WTC11 (cell line): ENCODE data around the gene CDK8. TPM values are rescaled to one million over a fixed set of nuclear protein-coding genes. Genes with fewer than 3 reads are reported as not detected.

Experiments
- ARID4B ChIP-seq: sonication (generic); formaldehyde crosslinking; IDR thresholded peaks from 2 replicates; pipeline ENCODE4 v1.8.0; 2023; ENCODE audit warnings: missing genetic modification reagents, mild to moderate bottlenecking, borderline replicate concordance
- CTCF ChIP-seq: fragments of 200-600 bp; IDR thresholded peaks from 2 replicates; pipeline ENCODE4 v1.8.0; 2022; ENCODE audit warnings: antibody characterized with exemption
- ERG ChIP-seq: fragments of 250-450 bp; sonication (Bioruptor Pico); IDR thresholded peaks from 2 replicates; pipeline ENCODE4 v1.8.0; 2021; ENCODE audit warnings: mild to moderate bottlenecking
- FOXP1 ChIP-seq: sonication (generic); formaldehyde crosslinking; IDR thresholded peaks from 2 replicates; pipeline ENCODE4 v1.8.0; 2022; ENCODE audit warnings: missing genetic modification reagents, mild to moderate bottlenecking, moderate library complexity, borderline replicate concordance
- IRF2 ChIP-seq: sonication (generic); formaldehyde crosslinking; IDR thresholded peaks from 2 replicates; pipeline ENCODE4 v1.8.0; 2022; ENCODE audit warnings: low read depth, missing genetic modification reagents, borderline replicate concordance
- NFE2L1 ChIP-seq: sonication (generic); formaldehyde crosslinking; IDR thresholded peaks from 2 replicates; pipeline ENCODE4 v1.8.1; 2023; ENCODE audit warnings: missing genetic modification reagents
- NR2C2 ChIP-seq: sonication (generic); formaldehyde crosslinking; IDR thresholded peaks from 2 replicates; pipeline ENCODE4 v1.8.0; 2022; ENCODE audit warnings: mild to moderate bottlenecking, missing genetic modification reagents
- OVOL2 ChIP-seq: fragments of 250-450 bp; sonication (Bioruptor Pico); IDR thresholded peaks from 2 replicates; pipeline ENCODE4 v1.9.0; 2021; ENCODE audit warnings: mild to moderate bottlenecking, borderline replicate concordance
- RELA ChIP-seq: sonication (generic); formaldehyde crosslinking; IDR thresholded peaks from 2 replicates; pipeline ENCODE4 v1.8.1; 2022; ENCODE audit warnings: missing genetic modification reagents, mild to moderate bottlenecking, borderline replicate concordance
- SMAD3 ChIP-seq: sonication (generic); formaldehyde crosslinking; IDR thresholded peaks from 2 replicates; pipeline ENCODE4 v1.8.0; 2022; ENCODE audit warnings: missing genetic modification reagents, mild to moderate bottlenecking, borderline replicate concordance
- TCF7 ChIP-seq: sonication (generic); formaldehyde crosslinking; IDR thresholded peaks from 2 replicates; pipeline ENCODE4 v1.8.0; 2022; ENCODE audit warnings: mild to moderate bottlenecking, low read depth, missing genetic modification reagents, moderate library complexity
- TP53 ChIP-seq: sonication (generic); formaldehyde crosslinking; IDR thresholded peaks from 2 replicates; pipeline ENCODE4 v1.8.1; 2023; ENCODE audit warnings: mild to moderate bottlenecking, missing genetic modification reagents
- ZNF121 ChIP-seq: sonication (generic); formaldehyde crosslinking; IDR thresholded peaks from 2 replicates; pipeline ENCODE4 v1.8.0; 2023; ENCODE audit warnings: missing genetic modification reagents
- ZNF263 ChIP-seq: sonication (generic); formaldehyde crosslinking; IDR thresholded peaks from 2 replicates; pipeline ENCODE4 v1.8.1; 2022; ENCODE audit warnings: low read depth, mild to moderate bottlenecking, moderate library complexity, missing genetic modification reagents
- ZNF281 ChIP-seq: sonication (generic); formaldehyde crosslinking; IDR thresholded peaks from 2 replicates; pipeline ENCODE4 v1.8.0; 2023; ENCODE audit warnings: mild to moderate bottlenecking, missing genetic modification reagents
- ZNF317 ChIP-seq: sonication (generic); formaldehyde crosslinking; IDR thresholded peaks from 2 replicates; pipeline ENCODE4 v1.8.1; 2023; ENCODE audit warnings: low read depth, mild to moderate bottlenecking, moderate library complexity, missing genetic modification reagents, borderline replicate concordance
- ZNF416 ChIP-seq: fragments of 250-450 bp; sonication (Bioruptor Pico); IDR thresholded peaks from 2 replicates; pipeline ENCODE4 v1.9.0; 2021; ENCODE audit warnings: mild to moderate bottlenecking, inconsistent platforms
- ZNF425 ChIP-seq: fragments of 250-450 bp; sonication (Bioruptor Pico); conservative IDR thresholded peaks from 2 replicates; pipeline ENCODE4 v1.9.0; 2021; ENCODE audit warnings: mild to moderate bottlenecking
- ZNF512 ChIP-seq: sonication (generic); formaldehyde crosslinking; IDR thresholded peaks from 2 replicates; pipeline ENCODE4 v1.8.1; 2022; ENCODE audit warnings: missing genetic modification reagents, borderline replicate concordance
- total RNA-seq: library from RNA; stranded (reverse); gene quantifications from 3 replicates; pipeline ENCODE4 v1.2.3, GENCODE V29; 2021

The CDK8 gene
- total RNA-seq, 1 experiment from 2014 or later: 21.4 TPM

GRCh38 chr13:26221721-26222519 is 32.0 kb upstream of the CDK8 start, which contains the start of gene RNF6 (continued):
- TF ChIP-seq NR2C2 (CRISPR knock-in tag): peak; percentile 40; the same call in 1 of the 2 replicates
- peak; percentile 86 for TF ChIP-seq FOXP1
- no peak; the same call in 1 of the 2 replicates for TF ChIP-seq ZNF281 (CRISPR knock-in tag)
- no peak for TF ChIP-seq ZNF425 (CRISPR knock-in tag)
- TF ChIP-seq ZNF121 (CRISPR knock-in tag): no peak
- no peak; the same call in 1 of the 2 replicates for TF ChIP-seq SMAD3 (CRISPR knock-in tag)
- no peak for TF ChIP-seq RELA
- TF ChIP-seq TP53 (CRISPR knock-in tag): 0 out of 2 replicates have a peak, but pooled peaks have one; percentile 43
- TF ChIP-seq NFE2L1: no peak
- no peak for TF ChIP-seq ZNF263 (CRISPR knock-in tag)
- TF ChIP-seq IRF2 (CRISPR knock-in tag): no peak; the same call in 1 of the 2 replicates
- TF ChIP-seq ZNF416 (CRISPR knock-in tag): no peak
- no peak for TF ChIP-seq CTCF
- TF ChIP-seq ZNF317: no peak
- TF ChIP-seq ZNF512 (CRISPR knock-in tag): no peak
- no peak for TF ChIP-seq ERG
- no peak for TF ChIP-seq OVOL2 (CRISPR knock-in tag)
- TF ChIP-seq ARID4B (CRISPR knock-in tag): peak; percentile 83; the same call in 1 of the 2 replicates
- TF ChIP-seq TCF7: no peak
